Measurements from ENCODE around the gene OR4M1. TPM values are rescaled to one million over a fixed set of nuclear protein-coding genes. Genes with fewer than 3 reads are reported as not detected.
"Not testable (repeated sequence)": the region's sequence is repeated elsewhere in the genome, so short reads cannot be mapped to it uniquely, and the experiment has no call there.

The OR4M1 gene
- total RNA-seq, 4 donors from 2014 or later: not detected

DNA sequence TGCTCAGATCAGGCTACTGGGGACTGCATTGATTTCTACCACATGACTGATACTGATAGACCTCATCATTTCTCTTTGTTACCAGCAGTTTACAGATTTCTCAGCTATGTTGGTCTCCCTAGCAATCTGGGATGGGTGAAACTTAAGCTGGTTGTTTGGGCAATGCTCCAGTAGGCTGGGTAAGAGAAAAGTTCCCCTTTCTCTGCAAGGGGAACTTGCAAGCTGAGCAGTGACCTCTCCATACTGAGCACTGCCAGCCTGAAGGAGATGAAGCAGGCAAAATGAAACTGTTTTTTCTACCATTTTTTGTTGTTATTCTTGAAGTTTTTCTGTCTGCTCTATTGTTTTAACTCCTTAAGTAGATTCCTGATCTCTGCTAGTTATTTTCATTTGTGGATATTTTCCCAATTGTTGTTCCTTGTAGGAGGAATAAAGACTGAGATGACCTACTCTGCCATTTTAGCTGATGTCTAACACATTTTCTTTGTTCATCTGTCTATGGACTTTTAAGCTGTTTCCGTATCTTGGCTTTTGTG is 1.3 kb upstream of the OR4M1 start:
- no peak for TF ChIP-seq POLR2A (IDR thresholded peaks at IDR 0.05)
- no peak for TF ChIP-seq CTCF (IDR thresholded peaks at IDR 0.05)
- Histone ChIP-seq H3K9me3 (no peaks in the 10 kb centered on the region), H3K27me3 (no peaks in the 10 kb centered on the region), H3K4me1 (no peaks in the 10 kb centered on the region), H3K36me3 (no peaks in the 10 kb centered on the region), H3K27ac (no peak overlapping the region), H3K4me3 (no peak overlapping the region)
- intact Hi-C loops (cut with DNase I; ENCODE audit: low total_unique reads): no loop called here
- DNase-seq: no peak

DNA sequence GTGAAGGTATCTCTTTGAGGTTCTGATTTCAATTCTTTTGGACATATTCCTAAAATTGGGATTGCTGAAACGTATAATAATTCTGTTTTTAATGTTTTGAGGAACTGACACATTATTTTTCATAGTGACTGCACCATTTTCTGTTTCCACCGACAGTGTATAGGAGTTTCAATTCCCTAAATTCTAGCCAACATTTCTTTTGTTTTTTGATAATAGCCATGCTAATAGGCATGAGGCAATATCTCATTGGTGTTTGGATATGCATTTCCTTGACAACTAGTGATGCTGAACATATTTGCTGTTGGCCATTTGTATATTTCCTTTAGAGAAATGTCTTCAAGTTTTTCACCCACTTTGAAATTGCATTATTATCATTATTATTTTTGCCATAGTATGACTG is 850 bp upstream of the OR4M1 start:
- H3K9me3 ChIP-seq; H3K27me3 ChIP-seq; intact Hi-C loops (cut with DNase I; ENCODE audit: low total_unique reads); DNase-seq; H3K27ac ChIP-seq; H3K4me3 ChIP-seq; H3K4me1 ChIP-seq; H3K36me3 ChIP-seq: not testable (repeated sequence)

DNA sequence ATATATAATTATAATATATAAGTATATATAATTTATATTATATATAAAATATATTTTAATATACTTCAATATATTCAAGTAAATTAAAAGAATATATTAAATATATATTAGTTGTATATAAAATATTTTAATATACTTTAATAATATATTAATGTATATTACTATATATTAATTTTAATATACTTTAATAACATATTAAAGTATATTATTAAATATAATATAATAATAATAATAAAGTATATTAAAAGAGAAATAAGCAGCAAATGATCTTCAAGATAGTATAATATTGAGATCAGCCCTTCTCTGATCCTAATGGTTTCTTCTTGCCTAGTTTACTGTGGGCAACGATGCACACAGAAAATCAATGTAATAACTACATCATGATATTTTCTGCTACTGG is 2.3 kb downstream of the OR4M1 start:
- Histone ChIP-seq H3K4me1 (no peaks in the 10 kb centered on the region), H3K9me3 (no peaks in the 10 kb centered on the region), H3K36me3 (no peaks in the 10 kb centered on the region), H3K27me3 (no peaks in the 10 kb centered on the region), H3K27ac (no peak overlapping the region), H3K4me3 (no peak overlapping the region)
- TF ChIP-seq CTCF (IDR thresholded peaks at IDR 0.05) (no peak), POLR2A (IDR thresholded peaks at IDR 0.05) (no peak)
- DNase-seq: no peak
- intact Hi-C loops (cut with DNase I; ENCODE audit: low total_unique reads): no loop called here

- DNase-seq; intact Hi-C loops (cut with DNase I; ENCODE audit: low total_unique reads); H3K27me3 ChIP-seq; H3K27ac ChIP-seq; H3K9me3 ChIP-seq; H3K4me1 ChIP-seq; H3K36me3 ChIP-seq; H3K4me3 ChIP-seq: not testable (repeated sequence)
Measured at GRCh38 chr14:19785848-19786247, 12.5 kb downstream of the OR4M1 start.

- H3K27me3 ChIP-seq; DNase-seq; H3K4me3 ChIP-seq; H3K9me3 ChIP-seq; intact Hi-C loops (cut with DNase I; ENCODE audit: low total_unique reads); H3K36me3 ChIP-seq; H3K27ac ChIP-seq; H3K4me1 ChIP-seq: not testable (repeated sequence)
Measured at GRCh38 chr14:19787318-19787717, 14.0 kb downstream of the OR4M1 start.

GRCh38 chr14:19788150-19788549 is 14.8 kb downstream of the OR4M1 start:
- H3K9me3 ChIP-seq; intact Hi-C loops (cut with DNase I; ENCODE audit: low total_unique reads): not testable (repeated sequence)

GRCh38 chr14:19796520-19797108 is 23.3 kb downstream of the OR4M1 start:
- DNase-seq; H3K27ac ChIP-seq; H3K4me3 ChIP-seq; H3K36me3 ChIP-seq; H3K4me1 ChIP-seq; H3K27me3 ChIP-seq; intact Hi-C loops (cut with DNase I; ENCODE audit: low total_unique reads); H3K9me3 ChIP-seq: not testable (repeated sequence)

More at GRCh38 chr14:19788150-19788549, 14.8 kb downstream of the OR4M1 start:
- not testable (repeated sequence) for H3K36me3 ChIP-seq, DNase-seq, H3K4me3 ChIP-seq, H3K27me3 ChIP-seq, H3K27ac ChIP-seq, H3K4me1 ChIP-seq

- Histone ChIP-seq H3K4me3 (no peak overlapping the region), H3K9me3 (no peaks in the 10 kb centered on the region), H3K27ac (no peak overlapping the region), H3K4me1 (no peaks in the 10 kb centered on the region), H3K36me3 (no peaks in the 10 kb centered on the region), H3K27me3 (no peaks in the 10 kb centered on the region)
- DNase-seq: no peak
- no peak for TF ChIP-seq POLR2A (IDR thresholded peaks at IDR 0.05)
- TF ChIP-seq CTCF (IDR thresholded peaks at IDR 0.05): no peak
- intact Hi-C loops (cut with DNase I; ENCODE audit: low total_unique reads): no loop called here
Measured at GRCh38 chr14:19799880-19800279, 26.6 kb downstream of the OR4M1 start.
